ENCODE measurements around the gene FAIM2. TPM values are rescaled to one million over a fixed set of nuclear protein-coding genes. Genes with fewer than 3 reads are reported as not detected.

The FAIM2 gene
- total RNA-seq, 1 donor from 2014 or later = not detected

GRCh38 chr12:49909356-49909755 lies 5.7 kb upstream of the FAIM2 start:
- no peaks in the 10 kb centered on the region for H3K4me1 Mint-ChIP-seq (ENCODE audit: unreplicated experiment)
- no peak overlapping the region for H3K4me3 Mint-ChIP-seq (ENCODE audit: unreplicated experiment)
- H3K27ac Mint-ChIP-seq (ENCODE audit: unreplicated experiment) = no peak overlapping the region
- TF ChIP-seq CTCF (IDR thresholded peaks at IDR 0.05; ENCODE audit: unreplicated experiment) = no peak
- DNase-seq (ENCODE audit: low spot score) = no peak
- no peaks in the 10 kb centered on the region for H3K9me3 Mint-ChIP-seq (ENCODE audit: unreplicated experiment)
- H3K27me3 Mint-ChIP-seq (ENCODE audit: unreplicated experiment) = peaks cover 14% of the 10 kb centered on the region
- H3K36me3 Mint-ChIP-seq (ENCODE audit: low read depth, unreplicated experiment) = no peaks in the 10 kb centered on the region

GRCh38 chr12:49907352-49907751 lies 3.7 kb upstream of the FAIM2 start:
- H3K27ac Mint-ChIP-seq (ENCODE audit: unreplicated experiment) = no peak overlapping the region

GRCh38 chr12:49905718-49906314 lies 2.1 kb upstream of the FAIM2 start:
- no peak for TF ChIP-seq CTCF (IDR thresholded peaks at IDR 0.05; ENCODE audit: unreplicated experiment)
- Mint-ChIP-seq H3K4me3 (ENCODE audit: unreplicated experiment) (no peak overlapping the region), H3K27ac (ENCODE audit: unreplicated experiment) (no peak overlapping the region), H3K27me3 (ENCODE audit: unreplicated experiment) (peaks cover 18% of the 10 kb centered on the region), H3K9me3 (ENCODE audit: unreplicated experiment) (no peaks in the 10 kb centered on the region), H3K4me1 (ENCODE audit: unreplicated experiment) (peaks cover 9% of the 10 kb centered on the region), H3K36me3 (ENCODE audit: low read depth, unreplicated experiment) (no peaks in the 10 kb centered on the region)
- no peak for DNase-seq (ENCODE audit: low spot score)

More at GRCh38 chr12:49907352-49907751, 3.7 kb upstream of the FAIM2 start:
- Mint-ChIP-seq H3K4me1 (ENCODE audit: unreplicated experiment) (no peaks in the 10 kb centered on the region), H3K9me3 (ENCODE audit: unreplicated experiment) (no peaks in the 10 kb centered on the region), H3K36me3 (ENCODE audit: low read depth, unreplicated experiment) (no peaks in the 10 kb centered on the region), H3K4me3 (ENCODE audit: unreplicated experiment) (no peak overlapping the region), H3K27me3 (ENCODE audit: unreplicated experiment) (peaks cover 19% of the 10 kb centered on the region)
- no peak for DNase-seq (ENCODE audit: low spot score)
- no peak for TF ChIP-seq CTCF (IDR thresholded peaks at IDR 0.05; ENCODE audit: unreplicated experiment)

DNA sequence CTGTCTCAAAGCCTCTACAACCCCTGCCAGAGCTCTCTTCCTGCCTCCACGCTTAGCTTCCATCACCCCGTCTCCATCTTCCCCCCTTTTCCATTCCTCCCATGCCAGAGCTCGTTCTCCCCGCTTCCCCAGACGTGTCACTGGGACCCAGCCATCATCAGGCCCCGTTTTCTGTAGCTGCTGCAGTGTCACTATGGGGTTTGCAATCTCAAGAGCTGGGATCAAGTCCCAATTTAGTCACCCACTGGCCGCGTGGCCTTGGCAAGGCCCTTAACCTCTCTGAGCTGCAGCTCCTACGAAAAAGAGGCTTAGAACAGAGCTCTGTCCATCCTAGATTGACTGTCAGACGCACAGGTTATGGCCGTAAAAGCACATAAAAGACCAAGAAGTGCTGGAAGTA lies 901 bp upstream of the FAIM2 start:
- Mint-ChIP-seq H3K27ac (ENCODE audit: unreplicated experiment) (no peak overlapping the region), H3K4me1 (ENCODE audit: unreplicated experiment) (peaks cover 19% of the 10 kb centered on the region), H3K27me3 (ENCODE audit: unreplicated experiment) (peaks cover 22% of the 10 kb centered on the region), H3K4me3 (ENCODE audit: unreplicated experiment) (no peak overlapping the region), H3K9me3 (ENCODE audit: unreplicated experiment) (no peaks in the 10 kb centered on the region), H3K36me3 (ENCODE audit: low read depth, unreplicated experiment) (no peaks in the 10 kb centered on the region)
- no peak for TF ChIP-seq CTCF (IDR thresholded peaks at IDR 0.05; ENCODE audit: unreplicated experiment)
- DNase-seq (ENCODE audit: low spot score) = no peak

GRCh38 chr12:49903351-49903699 lies 375 bp downstream of the FAIM2 start:
- peaks cover 20% of the 10 kb centered on the region for H3K27me3 Mint-ChIP-seq (ENCODE audit: unreplicated experiment)

More at GRCh38 chr12:49903351-49903699, 375 bp downstream of the FAIM2 start:
- no peaks in the 10 kb centered on the region for H3K36me3 Mint-ChIP-seq (ENCODE audit: low read depth, unreplicated experiment)
- H3K27ac Mint-ChIP-seq (ENCODE audit: unreplicated experiment) = no peak overlapping the region
- no peaks in the 10 kb centered on the region for H3K9me3 Mint-ChIP-seq (ENCODE audit: unreplicated experiment)
- no peak for TF ChIP-seq CTCF (IDR thresholded peaks at IDR 0.05; ENCODE audit: unreplicated experiment)
- H3K4me3 Mint-ChIP-seq (ENCODE audit: unreplicated experiment) = no peak overlapping the region
- DNase-seq (ENCODE audit: low spot score) = no peak
- H3K4me1 Mint-ChIP-seq (ENCODE audit: unreplicated experiment) = peaks cover 23% of the 10 kb centered on the region

Data from endothelial cell (in vitro differentiated cells).